Memory B cell (primary cell): ENCODE measurements around the gene SSH3.

Source experiments
- ATAC-seq: fragments of 150-1000 bp; cut with Tn5 transposase; 2 replicates; pipeline ENCODE4 v1.10.0; 2021; ENCODE audit warnings: low read depth, mild to moderate bottlenecking, moderate library complexity
- DNase-seq, 2 donors: peaks; one replicate each; pipeline ENCODE4 v3.0.0; 2022; ENCODE audit warnings: low spot score in 2 of 2
- H3K27ac Mint-ChIP-seq: one replicate; pipeline ENCODE4 v1.8.0; 2022; ENCODE audit warnings: mild to moderate bottlenecking, moderate library complexity, mixed read lengths
- H3K27me3 Mint-ChIP-seq: one replicate; pipeline ENCODE4 v1.8.0; 2022; ENCODE audit warnings: mixed read lengths
- H3K36me3 Mint-ChIP-seq: one replicate; pipeline ENCODE4 v1.8.0; 2022; ENCODE audit warnings: mild to moderate bottlenecking, mixed read lengths
- H3K4me1 Mint-ChIP-seq: one replicate; pipeline ENCODE4 v1.8.0; 2022; ENCODE audit warnings: mixed read lengths
- H3K4me3 Mint-ChIP-seq: one replicate; pipeline ENCODE4 v1.8.0; 2022; ENCODE audit warnings: mild to moderate bottlenecking, moderate library complexity, mixed read lengths
- H3K9me3 Mint-ChIP-seq: one replicate; pipeline ENCODE4 v1.8.0; 2022; ENCODE audit warnings: mixed read lengths

The SSH3 gene

GRCh38 chr11:67289226-67289650 lies 14.1 kb upstream of the SSH3 start, which contains the start of gene ANKRD13D:
Gene ANKRD13D, plus strand, starts transcription at chr11:67289303. Its CDS starts 158 bp downstream, at chr11:67289461.
- peaks cover 36% of the 10 kb centered on the region for H3K4me1 Mint-ChIP-seq
- H3K27ac Mint-ChIP-seq = peak within 1 kb of the TSS; percentile 97
- H3K4me3 Mint-ChIP-seq = peak within 1 kb of the TSS; percentile 93
- H3K9me3 Mint-ChIP-seq = no peaks in the 10 kb centered on the region
- H3K36me3 Mint-ChIP-seq = peaks cover 6% of the 10 kb centered on the region
- no peak for DNase-seq
- no peaks in the 10 kb centered on the region for H3K27me3 Mint-ChIP-seq
- ATAC-seq = no peak

- peak overlapping the region; percentile 82 for H3K27ac Mint-ChIP-seq
- DNase-seq = no peak
- no peak for ATAC-seq
- H3K4me1 Mint-ChIP-seq = peaks cover 36% of the 10 kb centered on the region
- H3K4me3 Mint-ChIP-seq = peak overlapping the region; percentile 93
- H3K27me3 Mint-ChIP-seq = no peaks in the 10 kb centered on the region
- H3K36me3 Mint-ChIP-seq = peaks cover 8% of the 10 kb centered on the region
- H3K9me3 Mint-ChIP-seq = no peaks in the 10 kb centered on the region
These were observed 13.5 kb upstream of the SSH3 start for GRCh38 chr11:67289651-67290479.

- Mint-ChIP-seq H3K9me3 (no peaks in the 10 kb centered on the region), H3K27ac (no peak overlapping the region), H3K4me3 (peak overlapping the region; percentile 93), H3K4me1 (peaks cover 36% of the 10 kb centered on the region), H3K36me3 (peaks cover 14% of the 10 kb centered on the region), H3K27me3 (no peaks in the 10 kb centered on the region)
- DNase-seq = no peak
- ATAC-seq = no peak
These were observed 12.5 kb upstream of the SSH3 start for GRCh38 chr11:67290801-67291200.

GRCh38 chr11:67291481-67292381 lies 11.6 kb upstream of the SSH3 start:
- Mint-ChIP-seq H3K36me3 (peaks cover 24% of the 10 kb centered on the region), H3K4me1 (peaks cover 33% of the 10 kb centered on the region), H3K27ac (no peak overlapping the region), H3K27me3 (no peaks in the 10 kb centered on the region), H3K4me3 (no peak overlapping the region), H3K9me3 (peaks cover 3% of the 10 kb centered on the region)
- no peak for ATAC-seq
- DNase-seq = no peak

GRCh38 chr11:67292671-67293070 lies 10.7 kb upstream of the SSH3 start:
- ATAC-seq (no peak), DNase-seq (no peak)
- Mint-ChIP-seq H3K27ac (peak overlapping the region; percentile 25), H3K36me3 (peaks cover 26% of the 10 kb centered on the region), H3K4me3 (no peak overlapping the region), H3K27me3 (no peaks in the 10 kb centered on the region), H3K9me3 (peaks cover 6% of the 10 kb centered on the region), H3K4me1 (peaks cover 24% of the 10 kb centered on the region)

- H3K4me1 Mint-ChIP-seq = peaks cover 20% of the 10 kb centered on the region
- peak overlapping the region; percentile 25 for H3K27ac Mint-ChIP-seq
- no peak for DNase-seq
- no peak overlapping the region for H3K4me3 Mint-ChIP-seq
- ATAC-seq = no peak
- H3K9me3 Mint-ChIP-seq = peaks cover 6% of the 10 kb centered on the region
- no peaks in the 10 kb centered on the region for H3K27me3 Mint-ChIP-seq
- H3K36me3 Mint-ChIP-seq = peaks cover 29% of the 10 kb centered on the region
These were observed 10.2 kb upstream of the SSH3 start for GRCh38 chr11:67293090-67293489.

GRCh38 chr11:67295846-67296245 lies 7.5 kb upstream of the SSH3 start:
- Mint-ChIP-seq H3K27me3 (no peaks in the 10 kb centered on the region), H3K4me1 (peaks cover 8% of the 10 kb centered on the region), H3K27ac (no peak overlapping the region), H3K9me3 (peaks cover 6% of the 10 kb centered on the region), H3K4me3 (no peak overlapping the region), H3K36me3 (peaks cover 38% of the 10 kb centered on the region)
- ATAC-seq (no peak), DNase-seq (no peak)

GRCh38 chr11:67298786-67299185 lies 4.5 kb upstream of the SSH3 start:
- DNase-seq (no peak), ATAC-seq (no peak)
- Mint-ChIP-seq H3K27me3 (no peaks in the 10 kb centered on the region), H3K4me3 (no peak overlapping the region), H3K9me3 (peaks cover 6% of the 10 kb centered on the region), H3K36me3 (peaks cover 36% of the 10 kb centered on the region), H3K27ac (no peak overlapping the region), H3K4me1 (no peaks in the 10 kb centered on the region)

GRCh38 chr11:67299471-67300191 lies 3.7 kb upstream of the SSH3 start:
- no peak overlapping the region for H3K27ac Mint-ChIP-seq
- H3K27me3 Mint-ChIP-seq = no peaks in the 10 kb centered on the region
- no peaks in the 10 kb centered on the region for H3K4me1 Mint-ChIP-seq
- no peak overlapping the region for H3K4me3 Mint-ChIP-seq
- peaks cover 6% of the 10 kb centered on the region for H3K9me3 Mint-ChIP-seq
- H3K36me3 Mint-ChIP-seq = peaks cover 36% of the 10 kb centered on the region
- ATAC-seq = no peak
- DNase-seq = no peak

GRCh38 chr11:67300256-67300755 lies 3.0 kb upstream of the SSH3 start:
- H3K4me3 Mint-ChIP-seq = no peak overlapping the region
- H3K4me1 Mint-ChIP-seq = no peaks in the 10 kb centered on the region
- no peaks in the 10 kb centered on the region for H3K27me3 Mint-ChIP-seq
- H3K36me3 Mint-ChIP-seq = peaks cover 30% of the 10 kb centered on the region
- H3K27ac Mint-ChIP-seq = no peak overlapping the region
- DNase-seq = no peak
- no peak for ATAC-seq
- peaks cover 6% of the 10 kb centered on the region for H3K9me3 Mint-ChIP-seq

GRCh38 chr11:67300756-67301312 lies 2.5 kb upstream of the SSH3 start:
- Mint-ChIP-seq H3K9me3 (peaks cover 6% of the 10 kb centered on the region), H3K27ac (no peak overlapping the region), H3K27me3 (no peaks in the 10 kb centered on the region), H3K36me3 (peaks cover 27% of the 10 kb centered on the region), H3K4me3 (no peak overlapping the region), H3K4me1 (no peaks in the 10 kb centered on the region)
- ATAC-seq (no peak), DNase-seq (no peak)

- DNase-seq = no peak
- Mint-ChIP-seq H3K36me3 (peaks cover 21% of the 10 kb centered on the region), H3K27ac (no peak overlapping the region), H3K4me3 (no peak overlapping the region), H3K27me3 (no peaks in the 10 kb centered on the region), H3K9me3 (peaks cover 3% of the 10 kb centered on the region), H3K4me1 (no peaks in the 10 kb centered on the region)
- ATAC-seq = no peak
These were observed 1.9 kb upstream of the SSH3 start for GRCh38 chr11:67301313-67301921.

- peaks cover 15% of the 10 kb centered on the region for H3K36me3 Mint-ChIP-seq
- H3K9me3 Mint-ChIP-seq = no peaks in the 10 kb centered on the region
- no peak overlapping the region for H3K4me3 Mint-ChIP-seq
- H3K27ac Mint-ChIP-seq = no peak overlapping the region
- ATAC-seq (no peak), DNase-seq (no peak)
- H3K27me3 Mint-ChIP-seq = no peaks in the 10 kb centered on the region
- H3K4me1 Mint-ChIP-seq = no peaks in the 10 kb centered on the region
These were observed 1.3 kb upstream of the SSH3 start for GRCh38 chr11:67301951-67302516.
